ENCODE results near the gene REEP3. TPM values are rescaled to one million over a fixed set of nuclear protein-coding genes. Genes with fewer than 3 reads are reported as not detected.

The REEP3 gene
- total RNA-seq, 1 experiment from 2014 or later, result 135 TPM

GRCh38 chr10:63483983-63484382 is 37.2 kb upstream of the REEP3 start:
- no peaks in the 10 kb centered on the region for H3K36me3 ChIP-seq (ENCODE audit: control insufficient read depth, insufficient read depth, low read length)
- no peak overlapping the region for H3K4me3 ChIP-seq (ENCODE audit: low read depth in 2 of 2, low read length in 2 of 2)
- H3K27me3 ChIP-seq (ENCODE audit: control insufficient read depth, insufficient read depth, low read length), result no peaks in the 10 kb centered on the region
- in situ Hi-C loops (cut with HindIII; ENCODE audit: low pct_unique_long_range_greater_than_20kb, low sequenced_read_pairs), result no loop called here
- CTCF ChIA-PET, result no interaction called here
- no peaks in the 10 kb centered on the region for H3K9me3 ChIP-seq (ENCODE audit: control insufficient read depth, insufficient read depth, low read depth, low read length)
- TF ChIP-seq POLR2AphosphoS5 (IDR thresholded peaks at IDR 0.05; ENCODE audit: low read depth, low read length) (no peak), CTCF (IDR thresholded peaks at IDR 0.05) (no peak), SIN3A (IDR thresholded peaks at IDR 0.05; ENCODE audit: borderline replicate concordance, insufficient read depth, low read depth, low read length) (no peak), TCF7L2 (IDR thresholded peaks at IDR 0.05; ENCODE audit: low read depth, low read length) (no peak)
- TF ChIP-seq, protein P1, sequence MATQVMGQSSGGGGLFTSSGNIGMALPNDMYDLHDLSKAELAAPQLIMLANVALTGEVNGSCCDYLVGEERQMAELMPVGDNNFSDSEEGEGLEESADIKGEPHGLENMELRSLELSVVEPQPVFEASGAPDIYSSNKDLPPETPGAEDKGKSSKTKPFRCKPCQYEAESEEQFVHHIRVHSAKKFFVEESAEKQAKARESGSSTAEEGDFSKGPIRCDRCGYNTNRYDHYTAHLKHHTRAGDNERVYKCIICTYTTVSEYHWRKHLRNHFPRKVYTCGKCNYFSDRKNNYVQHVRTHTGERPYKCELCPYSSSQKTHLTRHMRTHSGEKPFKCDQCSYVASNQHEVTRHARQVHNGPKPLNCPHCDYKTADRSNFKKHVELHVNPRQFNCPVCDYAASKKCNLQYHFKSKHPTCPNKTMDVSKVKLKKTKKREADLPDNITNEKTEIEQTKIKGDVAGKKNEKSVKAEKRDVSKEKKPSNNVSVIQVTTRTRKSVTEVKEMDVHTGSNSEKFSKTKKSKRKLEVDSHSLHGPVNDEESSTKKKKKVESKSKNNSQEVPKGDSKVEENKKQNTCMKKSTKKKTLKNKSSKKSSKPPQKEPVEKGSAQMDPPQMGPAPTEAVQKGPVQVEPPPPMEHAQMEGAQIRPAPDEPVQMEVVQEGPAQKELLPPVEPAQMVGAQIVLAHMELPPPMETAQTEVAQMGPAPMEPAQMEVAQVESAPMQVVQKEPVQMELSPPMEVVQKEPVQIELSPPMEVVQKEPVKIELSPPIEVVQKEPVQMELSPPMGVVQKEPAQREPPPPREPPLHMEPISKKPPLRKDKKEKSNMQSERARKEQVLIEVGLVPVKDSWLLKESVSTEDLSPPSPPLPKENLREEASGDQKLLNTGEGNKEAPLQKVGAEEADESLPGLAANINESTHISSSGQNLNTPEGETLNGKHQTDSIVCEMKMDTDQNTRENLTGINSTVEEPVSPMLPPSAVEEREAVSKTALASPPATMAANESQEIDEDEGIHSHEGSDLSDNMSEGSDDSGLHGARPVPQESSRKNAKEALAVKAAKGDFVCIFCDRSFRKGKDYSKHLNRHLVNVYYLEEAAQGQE (IDR thresholded peaks at IDR 0.05; ENCODE audit: insufficient read depth in 1 of 2, low read depth in 2 of 2, low read length in 1 of 2), result no peak
- no peak for ATAC-seq
- H3K27ac ChIP-seq (ENCODE audit: low read length), result no peak overlapping the region
- BruUV-seq (replicated peaks), result no TSS peak
- no peak for DNase-seq (ENCODE audit: low read depth, low spot score)
- peaks cover 14% of the 10 kb centered on the region for H3K4me1 ChIP-seq (ENCODE audit: control insufficient read depth, insufficient read depth, low read length)
- POLR2A ChIA-PET, result no interaction called here
- intact Hi-C loops (cut with micrococcal nuclease; ENCODE audit: unreplicated experiment), result no loop called here

GRCh38 chr10:63487990-63488389 is 33.2 kb upstream of the REEP3 start:
- TF ChIP-seq, protein P1 (IDR thresholded peaks at IDR 0.05; ENCODE audit: insufficient read depth in 1 of 2, low read depth in 2 of 2, low read length in 1 of 2), result no peak
- no peak for TF ChIP-seq TCF7L2 (IDR thresholded peaks at IDR 0.05; ENCODE audit: low read depth, low read length)
- no peak for TF ChIP-seq SIN3A (IDR thresholded peaks at IDR 0.05; ENCODE audit: borderline replicate concordance, insufficient read depth, low read depth, low read length)
- TF ChIP-seq POLR2AphosphoS5 (IDR thresholded peaks at IDR 0.05; ENCODE audit: low read depth, low read length), result no peak
- TF ChIP-seq CTCF (IDR thresholded peaks at IDR 0.05), result no peak
- no peak overlapping the region for H3K4me3 ChIP-seq (ENCODE audit: low read depth in 2 of 2, low read length in 2 of 2)
- no peak for ATAC-seq
- no peaks in the 10 kb centered on the region for H3K36me3 ChIP-seq (ENCODE audit: control insufficient read depth, insufficient read depth, low read length)
- POLR2A ChIA-PET, result no interaction called here
- in situ Hi-C loops (cut with HindIII; ENCODE audit: low pct_unique_long_range_greater_than_20kb, low sequenced_read_pairs) (no loop called here), intact Hi-C loops (cut with micrococcal nuclease; ENCODE audit: unreplicated experiment) (no loop called here)
- no TSS peak for BruUV-seq (replicated peaks)
- peaks cover 18% of the 10 kb centered on the region for H3K4me1 ChIP-seq (ENCODE audit: control insufficient read depth, insufficient read depth, low read length)
- no peak overlapping the region for H3K27ac ChIP-seq (ENCODE audit: low read length)
- no peaks in the 10 kb centered on the region for H3K27me3 ChIP-seq (ENCODE audit: control insufficient read depth, insufficient read depth, low read length)
- H3K9me3 ChIP-seq (ENCODE audit: control insufficient read depth, insufficient read depth, low read depth, low read length), result peaks cover 5% of the 10 kb centered on the region; the same call in 1 of the 2 replicates
- DNase-seq (ENCODE audit: low read depth, low spot score), result no peak
- CTCF ChIA-PET, result no interaction called here
